HG03354 (cell line): ENCODE data around the gene AIG1.

Source experiments
- ATAC-seq: cut with Tn5 transposase; IDR thresholded peaks from one replicate; pipeline ENCODE4 v1.9.1; 2021; ENCODE audit warnings: mild to moderate bottlenecking; ENCODE audit not compliant: unreplicated experiment, poor library complexity, severe bottlenecking

The AIG1 gene

GRCh38 chr6:143185288-143185687, 124.6 kb downstream of the AIG1 start:
- ATAC-seq = no peak

GRCh38 chr6:143187238-143187923, 126.7 kb downstream of the AIG1 start:
- no peak for ATAC-seq

GRCh38 chr6:143188292-143188691, 127.6 kb downstream of the AIG1 start:
- no peak for ATAC-seq

- ATAC-seq = no peak
These were observed 130.7 kb downstream of the AIG1 start for GRCh38 chr6:143191361-143191760.

- ATAC-seq = no peak
These were observed 132.1 kb downstream of the AIG1 start for GRCh38 chr6:143192766-143193165.

- no peak for ATAC-seq
These were observed 132.9 kb downstream of the AIG1 start for GRCh38 chr6:143193571-143194094.

- ATAC-seq = no peak
These were observed 133.5 kb downstream of the AIG1 start for GRCh38 chr6:143194095-143194589.

GRCh38 chr6:143195349-143195845, 134.7 kb downstream of the AIG1 start:
- no peak for ATAC-seq

GRCh38 chr6:143196525-143197225, 136.0 kb downstream of the AIG1 start:
- ATAC-seq = no peak

GRCh38 chr6:143197377-143197776, 136.7 kb downstream of the AIG1 start:
- ATAC-seq = no peak

- no peak for ATAC-seq
These were observed 137.6 kb downstream of the AIG1 start for GRCh38 chr6:143198312-143198711.

- no peak for ATAC-seq
These were observed 138.6 kb downstream of the AIG1 start for GRCh38 chr6:143199291-143199690.

- no peak for ATAC-seq
These were observed 139.6 kb downstream of the AIG1 start for GRCh38 chr6:143200167-143200770.

- no peak for ATAC-seq
These were observed 143.4 kb downstream of the AIG1 start for GRCh38 chr6:143204045-143204444.

GRCh38 chr6:143205131-143205535, 144.4 kb downstream of the AIG1 start:
- no peak for ATAC-seq

- ATAC-seq = no peak
These were observed 144.9 kb downstream of the AIG1 start for GRCh38 chr6:143205585-143205984.

- no peak for ATAC-seq
These were observed 145.3 kb downstream of the AIG1 start for GRCh38 chr6:143205991-143206390.

- ATAC-seq = no peak
These were observed 145.9 kb downstream of the AIG1 start for GRCh38 chr6:143206550-143206949.

GRCh38 chr6:143210420-143210819, 149.7 kb downstream of the AIG1 start:
- ATAC-seq = no peak

GRCh38 chr6:143213859-143214376, 153.2 kb downstream of the AIG1 start:
- no peak for ATAC-seq
